ENCODE data around the gene IGFBP5.

The IGFBP5 gene

DNA sequence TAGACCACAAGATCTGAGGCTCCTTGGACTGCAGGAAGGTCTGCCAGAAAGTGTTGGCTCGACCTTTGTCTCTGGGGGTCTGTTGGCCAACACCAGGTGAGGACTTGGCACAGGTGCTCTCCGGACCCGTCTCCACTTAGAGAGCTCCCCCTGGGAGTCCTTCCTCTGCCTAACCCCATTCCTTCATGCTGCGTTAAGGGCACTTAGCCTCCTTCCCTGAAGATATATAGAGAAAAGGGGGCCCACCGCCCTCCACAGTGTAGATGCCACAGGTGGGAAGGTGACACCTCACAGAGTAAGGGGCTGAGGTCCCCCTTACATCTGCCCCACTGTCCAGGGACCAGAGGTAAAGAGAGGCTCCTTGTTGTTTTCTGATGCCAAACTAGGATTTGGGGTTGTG is 8.2 kb downstream of the IGFBP5 start:
- DNase-seq = no peak

DNA sequence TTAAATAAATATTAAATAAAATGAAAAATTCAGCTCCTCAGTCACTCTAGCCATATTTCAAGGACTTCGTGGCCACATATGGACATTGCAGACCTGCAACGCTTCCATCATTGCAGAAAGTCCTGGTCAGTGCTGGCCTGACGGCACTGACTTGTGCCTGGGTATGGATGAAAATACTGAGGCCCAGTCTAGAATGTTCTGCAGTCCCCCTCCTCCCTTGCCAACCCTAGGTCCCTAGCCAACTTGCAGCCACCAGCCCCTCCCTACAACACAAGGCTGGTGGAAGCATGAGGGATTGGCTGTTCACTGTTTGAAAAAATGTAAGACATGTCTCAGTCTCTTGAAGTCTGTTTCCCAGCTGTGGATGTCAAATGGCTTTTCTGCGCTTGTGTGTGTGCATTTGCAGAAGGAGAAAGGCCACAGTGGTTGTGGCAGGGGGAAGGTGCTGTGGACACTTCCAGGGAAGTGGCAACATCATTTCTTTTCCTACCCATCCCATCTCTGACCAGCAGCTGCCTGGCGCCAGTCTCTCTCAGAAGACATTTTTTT is 9.9 kb downstream of the IGFBP5 start:
- no peak for DNase-seq

DNA sequence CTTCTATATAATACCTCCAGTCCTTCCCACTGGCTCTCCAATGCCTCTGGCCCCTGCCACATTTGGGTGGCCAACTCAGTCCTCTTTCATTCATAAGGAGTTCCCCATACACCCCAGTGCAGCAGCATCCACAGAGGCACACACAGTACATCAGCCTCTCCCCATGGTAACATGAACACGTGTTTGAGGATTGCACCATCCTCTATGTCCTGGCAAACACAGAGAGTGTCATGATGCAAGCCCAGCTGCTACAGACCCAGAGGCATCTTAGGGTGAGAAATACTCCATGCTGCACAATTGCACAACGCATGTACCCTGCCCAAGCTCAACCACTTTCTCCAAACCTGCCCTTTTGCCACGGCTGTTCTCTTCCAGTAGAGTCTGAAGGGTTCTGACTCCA is 11.5 kb downstream of the IGFBP5 start:
- DNase-seq = peak in 1 of 2 experiments; percentile 38

GRCh38 chr2:216681683-216682082 is 13.7 kb downstream of the IGFBP5 start:
- no peak for DNase-seq

GRCh38 chr2:216680951-216681629 is 14.3 kb downstream of the IGFBP5 start:
- DNase-seq = no peak

- DNase-seq = no peak
Observed at GRCh38 chr2:216679658-216680024, 15.7 kb downstream of the IGFBP5 start.

- no peak for DNase-seq
Observed at GRCh38 chr2:216678813-216679657, 16.3 kb downstream of the IGFBP5 start.

DNA sequence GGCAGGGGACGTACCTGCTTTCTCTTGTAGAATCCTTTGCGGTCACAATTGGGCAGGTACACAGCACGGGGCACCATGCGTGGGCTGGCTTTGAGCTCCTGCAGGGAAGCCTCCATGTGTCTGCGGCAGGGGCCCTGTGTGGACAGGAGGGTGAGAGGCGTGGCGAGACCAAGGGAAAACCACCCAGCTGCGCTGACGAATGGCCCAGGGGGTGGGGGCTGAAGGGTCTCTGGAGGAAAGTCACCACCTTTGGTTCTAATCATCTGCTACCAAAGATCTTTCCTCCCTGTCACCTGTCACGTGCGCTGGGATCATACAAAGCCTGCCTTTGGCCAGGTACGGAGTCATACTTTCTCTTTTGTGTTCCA is 17.3 kb downstream of the IGFBP5 start:
- DNase-seq = no peak

DNA sequence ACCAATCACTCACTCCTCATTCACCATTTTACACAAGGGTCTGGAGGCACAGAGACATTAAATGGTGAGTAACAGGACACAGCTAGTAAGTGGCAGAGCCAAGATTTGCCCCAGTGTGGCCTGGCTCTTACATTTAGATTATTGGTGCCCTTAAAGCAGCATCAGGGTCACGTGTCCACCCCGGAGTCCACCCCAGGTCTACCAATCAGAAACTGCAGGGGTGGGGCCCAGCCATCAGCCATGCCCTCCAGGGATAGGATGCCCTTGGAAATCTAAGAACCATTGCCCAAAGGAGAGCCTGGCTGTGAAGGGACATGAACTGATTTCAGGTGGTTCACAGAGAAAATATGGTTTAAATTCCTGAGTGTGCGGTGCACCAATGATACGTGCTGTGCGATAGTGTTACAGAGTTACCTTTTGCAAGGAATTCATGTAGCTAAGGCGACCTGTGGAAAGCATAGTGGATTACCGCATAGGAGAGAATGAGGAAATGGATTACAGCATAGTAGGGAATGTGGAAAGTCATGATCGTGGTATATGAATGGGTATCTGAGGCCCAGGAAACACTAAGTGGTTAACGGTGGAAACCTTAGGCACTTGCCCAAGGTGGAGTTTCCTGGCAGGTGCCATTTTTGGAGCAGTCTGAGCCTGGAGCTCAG is 17.8 kb downstream of the IGFBP5 start:
- no peak for DNase-seq

DNA sequence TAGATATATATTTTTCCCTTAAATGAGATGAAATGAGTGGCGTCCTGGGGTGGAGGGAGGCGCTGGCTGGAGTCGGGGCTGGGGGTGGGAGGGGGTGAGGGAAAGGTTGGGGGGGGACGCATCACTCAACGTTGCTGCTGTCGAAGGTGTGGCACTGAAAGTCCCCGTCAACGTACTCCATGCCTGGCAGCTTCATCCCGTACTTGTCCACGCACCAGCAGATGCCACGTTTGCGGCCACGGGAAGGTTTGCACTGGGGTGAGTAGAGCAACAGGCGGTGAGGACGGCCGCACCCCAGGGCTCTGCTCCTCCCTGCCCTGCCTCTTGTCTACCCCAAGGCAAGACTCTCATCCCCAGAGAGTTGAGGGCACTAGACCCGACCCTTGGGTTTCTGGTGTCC is 18.7 kb downstream of the IGFBP5 start:
- no peak for DNase-seq

DNA sequence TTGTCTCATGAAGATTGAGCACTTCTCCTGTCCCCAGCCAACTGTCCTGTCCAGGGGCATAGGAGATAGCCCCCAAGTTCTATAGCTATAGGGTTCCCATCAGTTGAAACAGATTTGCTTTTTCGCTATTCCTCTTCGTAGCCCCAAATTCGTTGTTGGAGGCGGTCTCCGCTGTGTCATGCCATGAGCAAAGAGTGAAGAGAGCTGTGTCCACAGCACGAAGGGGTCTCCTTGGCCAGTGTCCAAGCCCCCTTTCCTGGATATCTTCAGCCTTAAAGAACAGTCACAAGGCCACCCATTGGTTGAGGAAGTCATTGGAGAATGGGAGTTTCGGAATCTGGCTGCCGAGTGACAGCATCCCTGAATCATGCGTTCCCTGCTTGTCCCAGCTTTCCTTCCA is 21.0 kb downstream of the IGFBP5 start:
- no peak for DNase-seq

DNA sequence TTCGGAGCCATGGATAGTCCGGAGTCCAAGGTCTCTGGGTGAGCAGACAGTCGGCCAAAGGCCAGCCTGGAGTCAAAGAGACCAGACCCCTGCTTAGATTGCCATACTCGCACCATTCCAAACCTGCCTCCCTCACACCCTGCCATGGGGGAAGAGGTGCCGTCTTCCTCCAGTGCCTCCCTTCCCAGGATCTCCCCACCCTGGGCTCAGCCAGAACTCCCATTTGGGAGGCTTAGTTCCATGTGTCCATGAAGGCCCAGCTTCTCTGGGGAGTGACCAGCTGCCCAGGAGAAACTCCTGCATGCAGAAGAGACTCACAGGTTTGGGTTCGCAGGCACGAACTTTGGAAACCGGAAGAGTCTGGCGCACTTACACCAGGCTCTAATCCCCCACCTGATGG is 21.7 kb downstream of the IGFBP5 start:
- no peak for DNase-seq

GRCh38 chr2:216673021-216673420 is 22.3 kb downstream of the IGFBP5 start:
- DNase-seq = no peak

DNA sequence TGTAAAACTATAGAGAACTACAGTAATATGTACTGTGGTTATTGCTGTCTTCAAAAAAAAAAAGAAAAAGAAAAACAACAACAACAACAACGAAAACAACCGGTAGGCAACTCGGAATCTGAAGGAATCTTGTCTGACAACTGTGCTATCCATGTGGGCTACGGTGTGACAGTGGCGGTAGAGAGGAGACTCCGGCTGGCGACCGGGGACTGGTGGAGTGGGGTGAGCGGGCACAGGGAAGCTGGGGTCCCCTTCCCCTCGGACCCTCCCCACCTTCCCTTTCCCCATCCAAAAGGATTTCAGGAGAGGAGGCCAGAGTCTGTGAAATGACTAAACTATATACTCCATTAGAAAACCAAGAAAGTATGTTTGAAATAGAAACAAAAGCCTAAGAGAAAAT is 22.9 kb downstream of the IGFBP5 start:
- no peak for DNase-seq

GRCh38 chr2:216671791-216672343 is 23.5 kb downstream of the IGFBP5 start:
- DNase-seq = no peak

GRCh38 chr2:216671081-216671411 is 24.3 kb downstream of the IGFBP5 start:
- no peak for DNase-seq

DNA sequence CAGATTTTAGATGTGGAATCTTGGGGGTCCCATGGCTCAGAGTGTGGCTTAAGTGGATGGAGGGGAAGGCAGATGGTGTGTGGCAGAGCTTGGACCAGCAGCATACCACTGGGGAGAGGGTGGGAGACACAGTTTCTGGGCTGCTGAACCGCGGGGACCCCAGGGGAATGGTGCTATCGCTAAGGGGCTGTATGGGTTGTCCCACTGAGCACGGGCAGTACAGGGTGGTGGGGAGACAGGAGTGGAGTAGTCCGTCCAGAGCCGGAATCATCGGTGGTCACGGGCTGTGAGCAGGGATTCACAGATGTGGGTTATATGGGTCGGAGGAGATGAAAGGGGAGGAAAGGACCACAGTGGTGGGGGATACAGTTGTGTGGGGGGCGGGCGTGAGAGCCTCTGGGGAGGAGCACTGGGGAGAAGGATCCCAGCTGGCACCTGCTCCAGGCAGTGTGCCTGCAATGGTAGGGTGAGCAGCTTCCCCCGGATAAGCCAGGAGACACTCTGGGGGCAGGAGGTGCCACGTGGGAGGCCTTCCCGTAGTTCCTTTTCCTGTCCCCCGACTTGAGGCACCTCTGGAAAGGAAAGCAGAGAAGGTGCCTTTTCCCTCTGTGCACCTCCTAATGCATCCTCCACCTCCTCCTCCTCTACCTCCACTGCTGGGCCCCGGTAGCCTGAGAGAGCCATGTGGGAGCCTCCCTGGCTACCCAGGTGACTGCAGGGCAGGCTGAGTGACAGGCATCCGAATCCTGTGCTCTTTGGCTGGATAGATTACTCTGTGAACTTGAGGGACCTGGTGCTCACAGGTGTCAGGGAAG is 24.9 kb downstream of the IGFBP5 start:
- DNase-seq = no peak

- peak; percentile 68 to 85 for DNase-seq
Observed at GRCh38 chr2:216666461-216667233, 28.7 kb downstream of the IGFBP5 start.

DNA sequence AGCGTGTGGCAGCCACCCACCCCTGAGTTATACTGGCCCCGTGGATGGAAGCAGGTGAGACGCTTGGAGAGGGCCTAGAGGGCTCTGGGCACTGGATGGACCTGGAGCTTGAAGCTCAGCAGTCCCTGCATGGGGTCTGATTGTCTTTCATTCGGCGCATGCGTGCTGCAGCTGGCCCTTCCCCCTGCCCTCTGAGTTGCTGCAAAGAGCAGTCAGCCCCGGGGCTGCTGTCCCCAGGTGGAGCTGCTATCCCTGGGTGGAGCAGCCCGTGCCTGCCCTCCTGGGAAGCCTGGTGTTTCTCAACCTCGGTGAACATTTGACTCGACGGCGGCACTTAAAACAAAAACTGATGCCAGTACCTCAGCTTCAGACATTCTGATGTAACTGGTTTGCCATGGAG is 29.6 kb downstream of the IGFBP5 start:
- peak in 1 of 2 experiments; percentile 33 for DNase-seq

DNA sequence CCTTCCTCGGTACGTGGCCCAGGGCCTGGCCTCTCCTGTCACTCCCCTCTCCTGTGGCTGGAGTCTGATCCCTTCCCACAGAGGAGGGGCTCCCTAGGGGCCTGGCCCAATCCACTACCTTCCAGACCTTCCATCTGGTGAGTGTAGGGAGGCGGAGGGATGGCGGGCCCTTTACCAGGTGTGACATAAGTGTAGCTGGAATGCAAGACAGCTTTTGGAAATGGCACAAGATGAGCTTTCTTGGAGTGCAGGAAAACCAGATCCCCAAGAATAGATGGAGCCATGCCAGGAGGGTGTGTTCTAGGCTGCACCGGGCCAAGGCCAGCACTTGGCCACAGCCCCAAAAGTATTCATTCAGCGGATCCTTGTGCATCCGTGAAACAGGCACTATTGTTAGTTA is 30.1 kb downstream of the IGFBP5 start:
- DNase-seq = peak; percentile 26 to 79

DNA sequence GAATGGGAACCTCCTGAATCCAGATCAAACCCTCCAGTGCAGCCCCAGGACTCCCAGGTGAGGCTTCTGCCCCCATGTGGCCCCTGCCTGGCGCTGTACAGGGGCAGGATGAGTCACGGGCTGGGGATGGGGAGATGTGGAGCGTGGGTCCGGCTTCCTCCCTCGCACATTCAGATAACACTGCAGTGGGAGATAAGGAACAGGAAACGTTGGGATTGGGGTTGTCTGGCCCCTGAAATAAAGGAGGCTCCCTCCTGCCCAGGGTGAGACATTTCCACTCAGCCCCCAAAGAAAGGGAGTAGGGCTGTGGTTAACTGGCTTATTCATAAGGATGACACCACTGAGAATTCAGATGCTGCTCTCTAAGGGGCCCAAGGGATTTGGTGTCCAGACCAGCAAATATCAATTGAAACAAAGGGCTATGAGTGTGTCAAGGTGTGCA is 30.7 kb downstream of the IGFBP5 start:
- no peak for DNase-seq

DNA sequence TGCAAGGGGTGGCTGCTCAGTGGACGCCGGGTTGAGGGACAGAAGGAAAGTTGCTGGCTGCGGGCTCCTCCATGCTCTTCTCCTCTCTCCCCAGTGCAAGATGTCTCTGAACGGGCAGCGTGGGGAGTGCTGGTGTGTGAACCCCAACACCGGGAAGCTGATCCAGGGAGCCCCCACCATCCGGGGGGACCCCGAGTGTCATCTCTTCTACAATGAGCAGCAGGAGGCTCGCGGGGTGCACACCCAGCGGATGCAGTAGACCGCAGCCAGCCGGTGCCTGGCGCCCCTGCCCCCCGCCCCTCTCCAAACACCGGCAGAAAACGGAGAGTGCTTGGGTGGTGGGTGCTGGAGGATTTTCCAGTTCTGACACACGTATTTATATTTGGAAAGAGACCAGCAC is 31.5 kb downstream of the IGFBP5 start:
- DNase-seq = no peak

Measured in NCI-H446 (cell line).